ENCODE results near the gene GRID1. TPM values are rescaled to one million over a fixed set of nuclear protein-coding genes. Genes with fewer than 3 reads are reported as not detected.
A peak's percentile ranks its signal among the peaks of the same experiment; 100 is the strongest.

GRID1 gene
- total RNA-seq, 1 donor from 2014 or later = 1.1 TPM

DNA sequence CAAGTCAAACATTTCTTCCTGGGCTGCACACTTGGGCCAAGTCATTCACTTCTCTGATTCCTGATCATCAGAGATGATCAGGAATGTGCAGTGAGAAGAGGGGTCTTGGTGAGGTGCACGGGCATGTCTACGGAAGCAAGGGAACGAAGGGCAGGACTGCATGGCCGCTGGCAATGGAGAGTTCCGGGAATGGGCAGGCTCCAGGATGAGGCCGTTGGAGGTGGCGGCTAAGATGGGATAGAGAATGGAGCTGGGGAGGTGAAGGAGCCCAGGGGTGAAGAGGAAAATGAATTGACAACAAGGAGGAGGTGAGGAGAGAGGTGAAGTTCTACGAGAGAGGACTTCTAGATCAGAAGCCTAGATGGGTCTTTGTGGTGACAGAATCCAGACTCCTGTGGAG, 260.0 kb downstream of the GRID1 start:
- Mint-ChIP-seq H3K4me3 (no peak overlapping the region), H3K9me3 (no peaks in the 10 kb centered on the region), H3K36me3 (ENCODE audit: low read depth) (no peaks in the 10 kb centered on the region), H3K27me3 (ENCODE audit: low read depth) (no peaks in the 10 kb centered on the region), H3K4me1 (no peaks in the 10 kb centered on the region), H3K27ac (ENCODE audit: unreplicated experiment) (peak overlapping the region; percentile 57)
- TF ChIP-seq, protein P1, sequence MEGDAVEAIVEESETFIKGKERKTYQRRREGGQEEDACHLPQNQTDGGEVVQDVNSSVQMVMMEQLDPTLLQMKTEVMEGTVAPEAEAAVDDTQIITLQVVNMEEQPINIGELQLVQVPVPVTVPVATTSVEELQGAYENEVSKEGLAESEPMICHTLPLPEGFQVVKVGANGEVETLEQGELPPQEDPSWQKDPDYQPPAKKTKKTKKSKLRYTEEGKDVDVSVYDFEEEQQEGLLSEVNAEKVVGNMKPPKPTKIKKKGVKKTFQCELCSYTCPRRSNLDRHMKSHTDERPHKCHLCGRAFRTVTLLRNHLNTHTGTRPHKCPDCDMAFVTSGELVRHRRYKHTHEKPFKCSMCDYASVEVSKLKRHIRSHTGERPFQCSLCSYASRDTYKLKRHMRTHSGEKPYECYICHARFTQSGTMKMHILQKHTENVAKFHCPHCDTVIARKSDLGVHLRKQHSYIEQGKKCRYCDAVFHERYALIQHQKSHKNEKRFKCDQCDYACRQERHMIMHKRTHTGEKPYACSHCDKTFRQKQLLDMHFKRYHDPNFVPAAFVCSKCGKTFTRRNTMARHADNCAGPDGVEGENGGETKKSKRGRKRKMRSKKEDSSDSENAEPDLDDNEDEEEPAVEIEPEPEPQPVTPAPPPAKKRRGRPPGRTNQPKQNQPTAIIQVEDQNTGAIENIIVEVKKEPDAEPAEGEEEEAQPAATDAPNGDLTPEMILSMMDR (conservative IDR thresholded peaks at IDR 0.05) = no peak
- DNase-seq (ENCODE audit: low read depth, low spot score) = no peak

DNA sequence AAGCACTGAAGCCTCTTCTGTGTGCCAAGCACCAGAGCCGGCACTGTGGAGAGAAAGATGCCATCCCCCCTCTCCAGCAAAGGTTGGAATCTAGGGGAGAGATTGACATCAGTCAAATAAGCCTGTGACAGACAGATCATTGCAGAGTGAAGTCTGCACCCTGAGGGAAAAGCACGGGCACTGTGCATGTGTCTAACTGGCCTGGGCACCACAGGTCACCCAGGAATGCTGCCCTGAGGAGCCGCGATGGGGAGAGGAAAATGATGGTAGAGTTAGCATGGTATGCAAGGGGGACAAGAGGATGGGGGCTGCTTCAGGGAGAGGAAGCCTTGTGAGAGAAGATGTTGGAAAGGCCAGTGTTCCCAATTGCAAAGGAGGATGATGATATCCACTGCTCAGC, 261.0 kb downstream of the GRID1 start:
- DNase-seq (ENCODE audit: low read depth, low spot score) = no peak
- Mint-ChIP-seq H3K4me3 (no peak overlapping the region), H3K36me3 (ENCODE audit: low read depth) (no peaks in the 10 kb centered on the region), H3K4me1 (no peaks in the 10 kb centered on the region), H3K27me3 (ENCODE audit: low read depth) (no peaks in the 10 kb centered on the region), H3K27ac (ENCODE audit: unreplicated experiment) (no peak overlapping the region), H3K9me3 (no peaks in the 10 kb centered on the region)
- TF ChIP-seq, protein P1 (conservative IDR thresholded peaks at IDR 0.05) = no peak

DNA sequence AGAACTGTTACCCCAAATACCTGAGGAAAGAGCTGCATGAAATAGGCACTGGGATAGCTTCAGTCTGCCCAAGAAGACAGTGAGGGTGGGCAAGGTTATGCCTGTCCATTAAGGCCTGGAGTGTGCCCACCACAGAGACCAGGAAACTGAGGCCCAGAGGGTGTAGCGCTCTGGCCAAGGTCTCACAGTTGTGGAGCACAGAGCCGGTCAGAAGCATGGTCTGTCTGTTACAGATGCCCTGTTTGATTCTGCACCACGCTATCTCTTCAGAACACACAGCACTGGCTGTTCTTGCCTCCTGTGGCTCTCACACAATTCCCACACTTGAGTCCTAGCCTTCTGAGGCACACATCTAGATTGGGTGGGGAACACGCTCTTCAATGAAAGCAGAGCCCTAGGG, 261.4 kb downstream of the GRID1 start:
- Mint-ChIP-seq H3K4me3 (no peak overlapping the region), H3K27ac (ENCODE audit: unreplicated experiment) (no peak overlapping the region), H3K27me3 (ENCODE audit: low read depth) (no peaks in the 10 kb centered on the region), H3K4me1 (no peaks in the 10 kb centered on the region), H3K9me3 (no peaks in the 10 kb centered on the region), H3K36me3 (ENCODE audit: low read depth) (no peaks in the 10 kb centered on the region)
- DNase-seq (ENCODE audit: low read depth, low spot score) = no peak
- TF ChIP-seq, protein P1 (conservative IDR thresholded peaks at IDR 0.05) = no peak

DNA sequence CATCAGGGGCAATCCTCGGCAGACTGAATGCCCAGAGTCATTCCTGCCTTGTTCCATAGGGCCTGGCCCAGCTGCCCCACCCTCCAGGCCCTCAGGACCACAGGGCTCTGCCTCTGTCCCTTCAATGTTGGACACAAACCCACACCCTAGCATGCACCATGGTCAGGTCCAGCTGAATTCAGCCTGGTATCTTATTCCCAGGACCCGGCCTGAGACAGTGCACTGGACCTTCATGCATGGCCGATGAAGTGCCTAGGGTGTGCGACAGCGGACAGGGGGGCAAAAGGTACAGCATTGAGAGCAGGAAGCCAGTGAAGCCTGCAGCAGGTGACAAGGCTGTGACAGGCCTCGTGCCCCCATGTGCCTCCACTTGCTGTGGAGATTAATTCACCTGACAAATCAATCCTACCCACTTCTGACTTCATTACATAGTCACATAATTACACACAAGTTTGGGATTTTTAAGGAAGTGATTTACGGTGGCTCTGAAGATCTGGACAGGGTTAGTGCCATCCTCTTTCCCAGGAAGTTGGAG, 261.9 kb downstream of the GRID1 start:
- Mint-ChIP-seq H3K27me3 (ENCODE audit: low read depth) (no peaks in the 10 kb centered on the region), H3K4me3 (no peak overlapping the region)
- TF ChIP-seq, protein P1 (conservative IDR thresholded peaks at IDR 0.05) = no peak

DNA sequence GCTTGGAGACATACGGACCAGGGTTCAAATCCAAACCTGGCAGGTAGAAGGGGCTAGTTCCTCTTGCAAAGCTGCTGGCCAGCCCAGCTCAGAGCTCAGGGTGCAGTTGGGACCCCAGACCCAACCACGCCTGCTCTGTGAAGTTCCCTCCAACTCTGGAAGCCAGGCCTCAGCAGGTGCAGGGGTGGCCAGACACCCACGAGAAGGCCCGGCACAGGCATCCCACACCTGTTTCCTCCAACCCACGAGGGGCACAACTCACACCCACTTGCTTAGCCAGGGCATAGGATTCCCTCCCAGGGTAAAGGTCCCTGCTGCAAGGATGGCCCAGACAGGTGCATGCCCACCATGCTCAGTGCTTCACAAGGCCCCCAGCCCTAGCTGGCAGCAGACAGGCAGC, 262.4 kb downstream of the GRID1 start:
- no peaks in the 10 kb centered on the region for H3K9me3 Mint-ChIP-seq
- no peak for DNase-seq (ENCODE audit: low read depth, low spot score)
- no peaks in the 10 kb centered on the region for H3K36me3 Mint-ChIP-seq (ENCODE audit: low read depth)
- no peak overlapping the region for H3K4me3 Mint-ChIP-seq
- H3K27ac Mint-ChIP-seq (ENCODE audit: unreplicated experiment) = no peak overlapping the region
- no peaks in the 10 kb centered on the region for H3K27me3 Mint-ChIP-seq (ENCODE audit: low read depth)
- H3K4me1 Mint-ChIP-seq = no peaks in the 10 kb centered on the region
- TF ChIP-seq, protein P1 (conservative IDR thresholded peaks at IDR 0.05) = no peak

More for the DNA sequence above, 261.9 kb downstream of the GRID1 start:
- Mint-ChIP-seq H3K36me3 (ENCODE audit: low read depth) (no peaks in the 10 kb centered on the region), H3K27ac (ENCODE audit: unreplicated experiment) (no peak overlapping the region), H3K4me1 (no peaks in the 10 kb centered on the region), H3K9me3 (no peaks in the 10 kb centered on the region)
- no peak for DNase-seq (ENCODE audit: low read depth, low spot score)

Measured in neural crest cell (in vitro differentiated cells).